Measurements from ENCODE around the gene TYR. TPM values are rescaled to one million over a fixed set of nuclear protein-coding genes. Genes with fewer than 3 reads are reported as not detected.
"Not testable (repeated sequence)": the region's sequence is repeated elsewhere in the genome, so short reads cannot be mapped to it uniquely, and the experiment has no call there.

Gene TYR
- total and polyA plus RNA-seq, 4 donors: not detected

DNA sequence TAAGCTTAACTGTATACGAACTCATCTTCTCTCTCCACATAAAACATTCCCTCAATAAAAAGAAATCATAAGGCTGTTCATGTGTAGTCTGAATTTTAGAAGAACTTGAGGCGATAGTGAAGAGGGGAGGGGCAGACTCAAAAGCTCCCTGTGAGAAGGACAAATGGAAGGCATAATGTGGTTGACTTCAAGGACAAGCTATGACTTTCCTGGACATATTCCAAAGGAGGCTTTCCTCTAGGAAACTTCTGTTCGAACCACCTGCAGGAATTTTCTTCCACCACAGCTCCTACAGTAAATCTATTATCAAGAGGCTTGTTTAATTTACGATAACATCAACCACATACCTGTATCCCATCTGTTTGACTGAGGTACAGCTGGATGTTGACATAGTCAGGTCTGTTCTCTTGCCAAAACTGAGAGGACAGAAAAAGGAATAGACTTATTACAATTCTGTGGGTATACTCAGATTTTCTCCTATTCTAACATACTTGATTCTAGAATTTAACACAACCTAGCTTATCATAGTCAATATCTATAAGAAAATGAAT lies 159.5 kb downstream of the TYR start:
- DNase-seq (ENCODE audit: low spot score); H3K9me3 ChIP-seq (ENCODE audit: control insufficient read depth in 4 of 4, low read length in 3 of 4); H3K4me1 ChIP-seq (ENCODE audit: control insufficient read depth in 4 of 4, insufficient read depth in 4 of 4, low read length in 3 of 4); H3K9ac ChIP-seq (ENCODE audit: low read depth in 1 of 2, low read length in 2 of 2); H3K36me3 ChIP-seq (ENCODE audit: control insufficient read depth in 4 of 4, insufficient read depth in 3 of 4, low read depth in 1 of 4, low read length in 3 of 4); H3K27me3 ChIP-seq (ENCODE audit: control insufficient read depth in 4 of 4, insufficient read depth in 4 of 4, low read length in 3 of 4); H3K27ac ChIP-seq (ENCODE audit: low read depth in 1 of 2, low read length in 2 of 2); H3K4me3 ChIP-seq (ENCODE audit: low read depth in 1 of 3, low read length in 3 of 3): not testable (repeated sequence)
- 57% methylated on average over 4 of the region's 4 CpGs for WGBS
- TF ChIP-seq FOXA2 (IDR thresholded peaks at IDR 0.05): peak; percentile 45

DNA sequence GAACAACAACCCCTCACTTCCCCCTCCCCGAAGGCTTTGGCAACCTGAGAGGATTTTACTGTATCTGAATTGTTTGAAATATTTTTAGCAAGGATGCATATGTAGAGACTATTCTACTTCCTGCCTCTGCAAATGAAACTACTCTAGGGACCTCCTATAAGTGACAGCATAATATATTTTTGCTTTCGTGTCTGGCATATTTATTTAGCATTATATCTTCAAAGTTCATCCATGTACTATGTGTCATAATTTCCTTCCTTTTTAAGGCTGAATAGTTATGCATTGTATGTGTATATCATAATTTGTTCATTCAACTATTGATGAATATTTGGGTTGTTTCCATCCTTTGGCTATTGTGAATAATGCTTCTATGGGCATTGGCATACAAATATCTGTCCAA lies 160.4 kb downstream of the TYR start:
- not testable (repeated sequence) for H3K4me1 ChIP-seq (ENCODE audit: control insufficient read depth in 4 of 4, insufficient read depth in 4 of 4, low read length in 3 of 4); H3K27ac ChIP-seq (ENCODE audit: low read depth in 1 of 2, low read length in 2 of 2); H3K9me3 ChIP-seq (ENCODE audit: control insufficient read depth in 4 of 4, low read length in 3 of 4); H3K4me3 ChIP-seq (ENCODE audit: low read depth in 1 of 3, low read length in 3 of 3); H3K27me3 ChIP-seq (ENCODE audit: control insufficient read depth in 4 of 4, insufficient read depth in 4 of 4, low read length in 3 of 4); DNase-seq (ENCODE audit: low spot score); H3K36me3 ChIP-seq (ENCODE audit: control insufficient read depth in 4 of 4, insufficient read depth in 3 of 4, low read depth in 1 of 4, low read length in 3 of 4); H3K9ac ChIP-seq (ENCODE audit: low read depth in 1 of 2, low read length in 2 of 2)
- 61% methylated on average over 2 of the region's 2 CpGs for WGBS

DNA sequence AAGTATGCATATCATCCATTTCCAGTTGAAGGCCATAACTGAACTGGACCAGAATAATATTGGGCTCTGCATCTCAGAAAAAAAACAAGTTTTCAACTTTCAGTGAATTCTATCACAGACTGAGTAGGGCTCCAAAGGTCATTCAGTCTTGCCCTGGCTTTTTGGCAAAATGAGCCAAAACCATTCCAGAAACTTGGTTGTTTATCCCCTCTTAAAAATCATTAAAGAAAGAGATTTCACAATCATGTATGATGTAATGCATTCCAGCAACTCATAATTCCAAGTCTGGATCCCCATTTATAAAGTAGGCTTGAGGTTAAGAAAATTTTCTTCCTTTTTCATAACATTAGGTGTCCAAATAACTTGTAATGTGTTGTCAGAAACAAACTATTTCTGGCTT lies 162.8 kb downstream of the TYR start:
- peak overlapping the region; percentile 40 to 57 for H3K27ac ChIP-seq (ENCODE audit: low read depth in 1 of 2, low read length in 2 of 2)
- H3K27me3 ChIP-seq (ENCODE audit: control insufficient read depth in 4 of 4, insufficient read depth in 4 of 4, low read length in 3 of 4); H3K9me3 ChIP-seq (ENCODE audit: control insufficient read depth in 4 of 4, low read length in 3 of 4); H3K4me3 ChIP-seq (ENCODE audit: low read depth in 1 of 3, low read length in 3 of 3); H3K4me1 ChIP-seq (ENCODE audit: control insufficient read depth in 4 of 4, insufficient read depth in 4 of 4, low read length in 3 of 4); H3K9ac ChIP-seq (ENCODE audit: low read depth in 1 of 2, low read length in 2 of 2); H3K36me3 ChIP-seq (ENCODE audit: control insufficient read depth in 4 of 4, insufficient read depth in 3 of 4, low read depth in 1 of 4, low read length in 3 of 4); DNase-seq (ENCODE audit: low spot score): not testable (repeated sequence)
- peak; percentile 81 to 84 for TF ChIP-seq HNF4A (conservative IDR thresholded peaks at IDR 0.05)
- TF ChIP-seq SP1 (IDR thresholded peaks at IDR 0.05): peak; percentile 64
- TF ChIP-seq, protein P1, sequence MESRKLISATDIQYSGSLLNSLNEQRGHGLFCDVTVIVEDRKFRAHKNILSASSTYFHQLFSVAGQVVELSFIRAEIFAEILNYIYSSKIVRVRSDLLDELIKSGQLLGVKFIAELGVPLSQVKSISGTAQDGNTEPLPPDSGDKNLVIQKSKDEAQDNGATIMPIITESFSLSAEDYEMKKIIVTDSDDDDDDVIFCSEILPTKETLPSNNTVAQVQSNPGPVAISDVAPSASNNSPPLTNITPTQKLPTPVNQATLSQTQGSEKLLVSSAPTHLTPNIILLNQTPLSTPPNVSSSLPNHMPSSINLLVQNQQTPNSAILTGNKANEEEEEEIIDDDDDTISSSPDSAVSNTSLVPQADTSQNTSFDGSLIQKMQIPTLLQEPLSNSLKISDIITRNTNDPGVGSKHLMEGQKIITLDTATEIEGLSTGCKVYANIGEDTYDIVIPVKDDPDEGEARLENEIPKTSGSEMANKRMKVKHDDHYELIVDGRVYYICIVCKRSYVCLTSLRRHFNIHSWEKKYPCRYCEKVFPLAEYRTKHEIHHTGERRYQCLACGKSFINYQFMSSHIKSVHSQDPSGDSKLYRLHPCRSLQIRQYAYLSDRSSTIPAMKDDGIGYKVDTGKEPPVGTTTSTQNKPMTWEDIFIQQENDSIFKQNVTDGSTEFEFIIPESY (IDR thresholded peaks at IDR 0.05): peak; percentile 33
- TF ChIP-seq YY1 (IDR thresholded peaks at IDR 0.05): peak; percentile 54
- TF ChIP-seq NR2F2 (IDR thresholded peaks at IDR 0.05): peak; percentile 67
- TF ChIP-seq HNF4G (IDR thresholded peaks at IDR 0.05): peak; percentile 60
- TF ChIP-seq JUND (IDR thresholded peaks at IDR 0.05): peak; percentile 82 to 88
- TF ChIP-seq, protein P2, sequence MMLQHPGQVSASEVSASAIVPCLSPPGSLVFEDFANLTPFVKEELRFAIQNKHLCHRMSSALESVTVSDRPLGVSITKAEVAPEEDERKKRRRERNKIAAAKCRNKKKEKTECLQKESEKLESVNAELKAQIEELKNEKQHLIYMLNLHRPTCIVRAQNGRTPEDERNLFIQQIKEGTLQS (IDR thresholded peaks at IDR 0.05): peak; percentile 52
- TF ChIP-seq, protein P3, sequence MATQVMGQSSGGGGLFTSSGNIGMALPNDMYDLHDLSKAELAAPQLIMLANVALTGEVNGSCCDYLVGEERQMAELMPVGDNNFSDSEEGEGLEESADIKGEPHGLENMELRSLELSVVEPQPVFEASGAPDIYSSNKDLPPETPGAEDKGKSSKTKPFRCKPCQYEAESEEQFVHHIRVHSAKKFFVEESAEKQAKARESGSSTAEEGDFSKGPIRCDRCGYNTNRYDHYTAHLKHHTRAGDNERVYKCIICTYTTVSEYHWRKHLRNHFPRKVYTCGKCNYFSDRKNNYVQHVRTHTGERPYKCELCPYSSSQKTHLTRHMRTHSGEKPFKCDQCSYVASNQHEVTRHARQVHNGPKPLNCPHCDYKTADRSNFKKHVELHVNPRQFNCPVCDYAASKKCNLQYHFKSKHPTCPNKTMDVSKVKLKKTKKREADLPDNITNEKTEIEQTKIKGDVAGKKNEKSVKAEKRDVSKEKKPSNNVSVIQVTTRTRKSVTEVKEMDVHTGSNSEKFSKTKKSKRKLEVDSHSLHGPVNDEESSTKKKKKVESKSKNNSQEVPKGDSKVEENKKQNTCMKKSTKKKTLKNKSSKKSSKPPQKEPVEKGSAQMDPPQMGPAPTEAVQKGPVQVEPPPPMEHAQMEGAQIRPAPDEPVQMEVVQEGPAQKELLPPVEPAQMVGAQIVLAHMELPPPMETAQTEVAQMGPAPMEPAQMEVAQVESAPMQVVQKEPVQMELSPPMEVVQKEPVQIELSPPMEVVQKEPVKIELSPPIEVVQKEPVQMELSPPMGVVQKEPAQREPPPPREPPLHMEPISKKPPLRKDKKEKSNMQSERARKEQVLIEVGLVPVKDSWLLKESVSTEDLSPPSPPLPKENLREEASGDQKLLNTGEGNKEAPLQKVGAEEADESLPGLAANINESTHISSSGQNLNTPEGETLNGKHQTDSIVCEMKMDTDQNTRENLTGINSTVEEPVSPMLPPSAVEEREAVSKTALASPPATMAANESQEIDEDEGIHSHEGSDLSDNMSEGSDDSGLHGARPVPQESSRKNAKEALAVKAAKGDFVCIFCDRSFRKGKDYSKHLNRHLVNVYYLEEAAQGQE (IDR thresholded peaks at IDR 0.05): peak; percentile 35
- peak; percentile 40 to 60 for TF ChIP-seq RXRA (IDR thresholded peaks at IDR 0.05)
